Hematopoietic multipotent progenitor cell treated with erythropoietin and hydrocortisone succinate and interleukin-3 and kit ligand, for 8 days (in vitro differentiated cells): Measurements from ENCODE around the gene DHX40.
"Not testable (repeated sequence)": the region's sequence is repeated elsewhere in the genome, so short reads cannot be mapped to it uniquely, and the experiment has no call there.

ENCODE experiments used
- DNase-seq: peaks from one replicate; pipeline ENCODE4 v3.0.0-alpha.2; 2015

Gene DHX40

GRCh38 chr17:59558953-59559352 is 6.5 kb upstream of the DHX40 start:
- DNase-seq: peak; percentile 27

- DNase-seq: peak; percentile 76
Measured at GRCh38 chr17:59561042-59561441, 4.4 kb upstream of the DHX40 start.

- peak; percentile 84 for DNase-seq
Measured at GRCh38 chr17:59565959-59566324, 532 bp downstream of the DHX40 start.

GRCh38 chr17:59569151-59569550 is 3.7 kb downstream of the DHX40 start:
- DNase-seq: not testable (repeated sequence)

- no peak for DNase-seq
Measured at GRCh38 chr17:59572301-59572924, 7.0 kb downstream of the DHX40 start.

GRCh38 chr17:59584168-59584567 is 18.8 kb downstream of the DHX40 start:
- not testable (repeated sequence) for DNase-seq

- no peak for DNase-seq
Measured at GRCh38 chr17:59600169-59600568, 34.8 kb downstream of the DHX40 start.

GRCh38 chr17:59601130-59601529 is 35.7 kb downstream of the DHX40 start:
- no peak for DNase-seq

- DNase-seq: no peak
Measured at GRCh38 chr17:59607061-59607460, 41.7 kb downstream of the DHX40 start.

GRCh38 chr17:59607817-59608403 is 42.5 kb downstream of the DHX40 start:
- peak; percentile 58 for DNase-seq

GRCh38 chr17:59611503-59611902 is 46.1 kb downstream of the DHX40 start:
- no peak for DNase-seq

GRCh38 chr17:59616253-59616920 is 51.0 kb downstream of the DHX40 start:
- peak; percentile 68 for DNase-seq

GRCh38 chr17:59617156-59617732 is 51.8 kb downstream of the DHX40 start:
- DNase-seq: no peak

- no peak for DNase-seq
Measured at GRCh38 chr17:59619035-59619297, 53.6 kb downstream of the DHX40 start.

- DNase-seq: peak; percentile 98
Measured at GRCh38 chr17:59619298-59620063, 54.1 kb downstream of the DHX40 start, which contains the start of gene CLTC. Gene CLTC (plus strand): TSS chr17:59619895. CDS start chr17:59620132, 237 bp downstream.

GRCh38 chr17:59620064-59620359 is 54.6 kb downstream of the DHX40 start:
- no peak for DNase-seq

- peak; percentile 84 for DNase-seq
Measured at GRCh38 chr17:59620518-59621259, 55.3 kb downstream of the DHX40 start.

- no peak for DNase-seq
Measured at GRCh38 chr17:59621771-59622170, 56.4 kb downstream of the DHX40 start.

GRCh38 chr17:59623151-59623550 is 57.7 kb downstream of the DHX40 start:
- no peak for DNase-seq

GRCh38 chr17:59626756-59627155 is 61.3 kb downstream of the DHX40 start:
- DNase-seq: no peak

GRCh38 chr17:59627274-59627673 is 61.9 kb downstream of the DHX40 start:
- peak; percentile 38 for DNase-seq

GRCh38 chr17:59627770-59628171 is 62.4 kb downstream of the DHX40 start:
- DNase-seq: peak; percentile 18

- no peak for DNase-seq
Measured at GRCh38 chr17:59629174-59629573, 63.8 kb downstream of the DHX40 start.
